H9 (cell line): ENCODE measurements around the gene KLHL7. TPM values are rescaled to one million over a fixed set of nuclear protein-coding genes. Genes with fewer than 3 reads are reported as not detected.

Experiments
- DNase-seq: peaks from one replicate; pipeline ENCODE4 v3.0.0-alpha.2; 2017
- H2AFZ ChIP-seq: one replicate; pipeline ENCODE4 v1.6.1; 2013; ENCODE audit warnings: mild to moderate bottlenecking, low read length, control low read depth, moderate library complexity
- H2AK5ac ChIP-seq: 2 replicates; pipeline ENCODE4 v1.6.1; 2013; ENCODE audit warnings: low read length, control low read depth, mixed read lengths; ENCODE audit not compliant: insufficient read length
- H2BK120ac ChIP-seq: one replicate; pipeline ENCODE4 v1.6.1; 2013; ENCODE audit warnings: low read depth, mild to moderate bottlenecking, low read length, control low read depth, inconsistent platforms; ENCODE audit not compliant: poor library complexity, severe bottlenecking
- H2BK12ac ChIP-seq: 2 replicates; pipeline ENCODE4 v1.6.1; 2013; ENCODE audit warnings: low read length, control low read depth, mixed read lengths, low read depth; ENCODE audit not compliant: insufficient read length
- H2BK15ac ChIP-seq: 2 replicates; pipeline ENCODE4 v1.6.1; 2013; ENCODE audit warnings: low read depth, low read length, control low read depth
- H2BK20ac ChIP-seq: one replicate; pipeline ENCODE4 v1.6.1; 2013; ENCODE audit warnings: low read depth, mild to moderate bottlenecking, low read length, control low read depth, inconsistent platforms; ENCODE audit not compliant: poor library complexity, severe bottlenecking
- H2BK5ac ChIP-seq: 2 replicates; pipeline ENCODE4 v1.6.1; 2013; ENCODE audit warnings: low read length, control low read depth, mixed read lengths; ENCODE audit not compliant: insufficient read length
- H3K14ac ChIP-seq: 2 replicates; pipeline ENCODE4 v1.6.1; 2013; ENCODE audit warnings: low read length, control low read depth; ENCODE audit not compliant: insufficient read depth
- H3K18ac ChIP-seq: 2 replicates; pipeline ENCODE4 v1.6.1; 2013; ENCODE audit warnings: low read depth, mild to moderate bottlenecking, mixed read lengths, low read length, control low read depth; ENCODE audit not compliant: insufficient read length
- H3K23ac ChIP-seq: 2 replicates; pipeline ENCODE4 v1.6.1; 2013; ENCODE audit warnings: low read length, control low read depth, mixed read lengths, low read depth; ENCODE audit not compliant: insufficient read length
- H3K23me2 ChIP-seq: 2 replicates; pipeline ENCODE4 v1.6.1; 2013; ENCODE audit warnings: low read depth, mild to moderate bottlenecking, mixed read lengths, low read length, control low read depth; ENCODE audit not compliant: insufficient read length, poor library complexity, severe bottlenecking
- H3K27ac ChIP-seq: 2 replicates; pipeline ENCODE4 v1.5.1; 2013; ENCODE audit warnings: low read length, control low read depth, mixed read lengths, low read depth; ENCODE audit not compliant: insufficient read length
- H3K27me3 ChIP-seq: 2 replicates; pipeline ENCODE4 v1.6.1; 2013; ENCODE audit warnings: low read length, control low read depth, inconsistent platforms; ENCODE audit not compliant: insufficient read depth
- H3K4ac ChIP-seq: 2 replicates; pipeline ENCODE4 v1.6.1; 2013; ENCODE audit warnings: low read depth, mild to moderate bottlenecking, control low read depth, inconsistent platforms, low read length, moderate library complexity
- H3K4me1 ChIP-seq: 2 replicates; pipeline ENCODE4 v1.6.1; 2013; ENCODE audit warnings: low read length, control low read depth, inconsistent platforms; ENCODE audit not compliant: insufficient read depth
- H3K4me2 ChIP-seq: 2 replicates; pipeline ENCODE4 v1.6.1; 2013; ENCODE audit warnings: low read length, control low read depth, mixed read lengths; ENCODE audit not compliant: insufficient read length, insufficient read depth
- H3K56ac ChIP-seq: 2 replicates; pipeline ENCODE4 v1.6.1; 2013; ENCODE audit warnings: low read depth, mild to moderate bottlenecking, mixed read lengths, low read length, control low read depth; ENCODE audit not compliant: insufficient read length
- H3K79me1 ChIP-seq: 2 replicates; pipeline ENCODE4 v1.6.1; 2013; ENCODE audit warnings: low read depth, mild to moderate bottlenecking, moderate library complexity, low read length, control low read depth, inconsistent platforms; ENCODE audit not compliant: insufficient read depth, poor library complexity, severe bottlenecking
- H3K79me2 ChIP-seq: 2 replicates; pipeline ENCODE4 v1.6.1; 2013; ENCODE audit warnings: low read length, control low read depth, inconsistent platforms; ENCODE audit not compliant: insufficient read depth
- H3K9ac ChIP-seq: 2 replicates; pipeline ENCODE4 v1.6.1; 2013; ENCODE audit warnings: low read length, control low read depth, mixed read lengths; ENCODE audit not compliant: insufficient read length; ENCODE audit errors: extremely low read depth
- H3K9me3 ChIP-seq: one replicate; pipeline ENCODE4 v1.6.1; 2013; ENCODE audit warnings: low read depth, low read length, inconsistent platforms; ENCODE audit not compliant: control insufficient read depth
- H3T11ph ChIP-seq: one replicate; pipeline ENCODE4 v1.6.1; 2013; ENCODE audit warnings: mild to moderate bottlenecking, low read length, control low read depth, inconsistent platforms
- H4K20me1 ChIP-seq: one replicate; pipeline ENCODE4 v1.6.1; 2013; ENCODE audit not compliant: control insufficient read depth, insufficient read length, insufficient read depth
- H4K5ac ChIP-seq: 2 replicates; pipeline ENCODE4 v1.6.1; 2013; ENCODE audit warnings: low read depth, mild to moderate bottlenecking, mixed read lengths, low read length, control low read depth; ENCODE audit not compliant: insufficient read length
- H4K8ac ChIP-seq: replicated peaks from 2 replicates; pipeline ENCODE4 v1.6.1; 2013; ENCODE audit warnings: low read length, control low read depth, mixed read lengths, low read depth; ENCODE audit not compliant: insufficient read length
- H4K91ac ChIP-seq: 2 replicates; pipeline ENCODE4 v1.6.1; 2013; ENCODE audit warnings: low read depth, mild to moderate bottlenecking, moderate library complexity, mixed read lengths, low read length, control low read depth; ENCODE audit not compliant: insufficient read length
- H3K27ac Mint-ChIP-seq, 3 experiments: 2 replicates in 2 of 3; 3 replicates in 1 of 3; pipeline ENCODE4 v1.8.0; 2020 to 2021; ENCODE audit warnings: mixed read lengths in 3 of 3, mild to moderate bottlenecking in 1 of 3, moderate library complexity in 1 of 3
- H3K27me3 Mint-ChIP-seq: 2 replicates; pipeline ENCODE4 v1.8.0; 2021; ENCODE audit warnings: low read depth, mild to moderate bottlenecking, moderate library complexity, mixed read lengths
- H3K36me3 Mint-ChIP-seq, 3 experiments: 2 replicates in 2 of 3; 3 replicates in 1 of 3; pipeline ENCODE4 v1.8.0; 2020 to 2021; ENCODE audit warnings: low read depth in 3 of 3, mixed read lengths in 3 of 3; ENCODE audit not compliant: insufficient read depth in 1 of 3
- H3K4me1 Mint-ChIP-seq, 2 experiments: 2 replicates each; pipeline ENCODE4 v1.8.0; 2020; ENCODE audit warnings: mixed read lengths in 2 of 2
- H3K4me3 Mint-ChIP-seq, 2 experiments: 2 replicates in 1 of 2; 3 replicates in 1 of 2; pipeline ENCODE4 v1.8.0; 2020 to 2021; ENCODE audit warnings: mild to moderate bottlenecking in 2 of 2, mixed read lengths in 2 of 2, moderate library complexity in 1 of 2
- H3K9me3 Mint-ChIP-seq, 2 experiments: 2 replicates in 1 of 2; 3 replicates in 1 of 2; pipeline ENCODE4 v1.8.0; 2020; ENCODE audit warnings: mild to moderate bottlenecking in 2 of 2, mixed read lengths in 2 of 2, moderate library complexity in 1 of 2
- WGBS: extraction: QIAGEN DNeasy Blood & Tissue Kit; methylation state at CpG from one replicate; pipeline ENCODE4 v1.1.7; 2013; ENCODE audit warnings: missing lambda C conversion rate, low lambda C conversion rate, mixed read lengths; ENCODE audit not compliant: insufficient read length; ENCODE audit errors: extremely low coverage; 5-methylcytosine and 5-hydroxymethylcytosine counted together
- total RNA-seq: library from RNA; stranded (reverse); gene quantifications from 2 replicates; pipeline ENCODE4 v1.2.1, GENCODE V29; 2021
- TF ChIP-seq, protein P1 (sequence below): fragments of 200-600 bp; sonication (generic); conservative IDR thresholded peaks from 3 replicates; pipeline ENCODE4 v1.8.0; 2021; ENCODE audit warnings: antibody characterized with exemption, mild to moderate bottlenecking

The KLHL7 gene
- total RNA-seq, 1 experiment from 2014 or later = 56.7 TPM

DNA sequence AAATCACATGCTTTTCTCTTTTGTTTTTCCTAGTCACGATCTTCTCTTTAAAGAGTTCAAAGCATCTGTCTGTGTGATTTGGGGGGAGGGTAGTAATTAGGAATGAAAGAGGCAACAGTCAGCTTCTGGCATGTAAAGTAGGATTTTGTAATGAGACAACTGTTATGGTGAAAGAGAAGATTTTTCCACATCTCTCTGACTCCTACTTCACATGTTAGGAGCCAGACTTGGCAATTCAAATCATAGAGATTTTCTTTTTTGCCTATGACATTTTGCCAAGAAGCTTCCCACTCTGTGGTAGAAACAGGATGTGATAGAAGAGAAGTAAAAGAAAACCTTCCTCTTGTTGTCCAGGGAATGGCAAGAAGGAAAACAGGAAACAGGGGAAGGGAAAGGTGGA, 38.3 kb upstream of the KLHL7 start:
- H3K27ac ChIP-seq = no peak overlapping the region
- Mint-ChIP-seq H3K27ac (no peak overlapping the region), H3K36me3 (no peaks in the 10 kb centered on the region), H3K9me3 (no peaks in the 10 kb centered on the region), H3K4me1 (peaks cover 15 to 19% of the 10 kb centered on the region in 2 experiments), H3K4me3 (no peak overlapping the region), H3K27me3 (no peaks in the 10 kb centered on the region)
- H2BK120ac ChIP-seq = no peak overlapping the region
- H2BK20ac ChIP-seq = no peak overlapping the region
- H3K18ac ChIP-seq = no peak overlapping the region
- H2BK12ac ChIP-seq = no peak overlapping the region
- no CpG with 5 or more reads among the region's 1 CpG for WGBS
- H3K9me3 ChIP-seq = no peaks in the 10 kb centered on the region
- H3K23ac ChIP-seq = no peak overlapping the region
- H3T11ph ChIP-seq = no peak overlapping the region
- H2AK5ac ChIP-seq = no peak overlapping the region
- no peaks in the 10 kb centered on the region for H3K27me3 ChIP-seq
- H3K23me2 ChIP-seq = no peaks in the 10 kb centered on the region
- H4K91ac ChIP-seq = no peak overlapping the region
- H4K20me1 ChIP-seq = no peaks in the 10 kb centered on the region
- no peak overlapping the region for H2BK5ac ChIP-seq
- H2AFZ ChIP-seq = no peak overlapping the region
- H3K79me1 ChIP-seq = no peaks in the 10 kb centered on the region
- H4K8ac ChIP-seq = no peak overlapping the region
- H4K5ac ChIP-seq = no peak overlapping the region
- H3K79me2 ChIP-seq = no peaks in the 10 kb centered on the region
- no peaks in the 10 kb centered on the region for H3K4me1 ChIP-seq
- no peak overlapping the region for H3K9ac ChIP-seq
- no peak overlapping the region for H2BK15ac ChIP-seq
- no peak overlapping the region for H3K4me2 ChIP-seq
- H3K56ac ChIP-seq = no peak overlapping the region
- H3K4ac ChIP-seq = no peak overlapping the region
- TF ChIP-seq, protein P1, sequence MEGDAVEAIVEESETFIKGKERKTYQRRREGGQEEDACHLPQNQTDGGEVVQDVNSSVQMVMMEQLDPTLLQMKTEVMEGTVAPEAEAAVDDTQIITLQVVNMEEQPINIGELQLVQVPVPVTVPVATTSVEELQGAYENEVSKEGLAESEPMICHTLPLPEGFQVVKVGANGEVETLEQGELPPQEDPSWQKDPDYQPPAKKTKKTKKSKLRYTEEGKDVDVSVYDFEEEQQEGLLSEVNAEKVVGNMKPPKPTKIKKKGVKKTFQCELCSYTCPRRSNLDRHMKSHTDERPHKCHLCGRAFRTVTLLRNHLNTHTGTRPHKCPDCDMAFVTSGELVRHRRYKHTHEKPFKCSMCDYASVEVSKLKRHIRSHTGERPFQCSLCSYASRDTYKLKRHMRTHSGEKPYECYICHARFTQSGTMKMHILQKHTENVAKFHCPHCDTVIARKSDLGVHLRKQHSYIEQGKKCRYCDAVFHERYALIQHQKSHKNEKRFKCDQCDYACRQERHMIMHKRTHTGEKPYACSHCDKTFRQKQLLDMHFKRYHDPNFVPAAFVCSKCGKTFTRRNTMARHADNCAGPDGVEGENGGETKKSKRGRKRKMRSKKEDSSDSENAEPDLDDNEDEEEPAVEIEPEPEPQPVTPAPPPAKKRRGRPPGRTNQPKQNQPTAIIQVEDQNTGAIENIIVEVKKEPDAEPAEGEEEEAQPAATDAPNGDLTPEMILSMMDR = no peak
- H3K14ac ChIP-seq = no peak overlapping the region
- DNase-seq = no peak
